ENCODE data around the gene OR9A4.
"Not testable (repeated sequence)": the region's sequence is repeated elsewhere in the genome, so short reads cannot be mapped to it uniquely, and the experiment has no call there.

The OR9A4 gene, protein sequence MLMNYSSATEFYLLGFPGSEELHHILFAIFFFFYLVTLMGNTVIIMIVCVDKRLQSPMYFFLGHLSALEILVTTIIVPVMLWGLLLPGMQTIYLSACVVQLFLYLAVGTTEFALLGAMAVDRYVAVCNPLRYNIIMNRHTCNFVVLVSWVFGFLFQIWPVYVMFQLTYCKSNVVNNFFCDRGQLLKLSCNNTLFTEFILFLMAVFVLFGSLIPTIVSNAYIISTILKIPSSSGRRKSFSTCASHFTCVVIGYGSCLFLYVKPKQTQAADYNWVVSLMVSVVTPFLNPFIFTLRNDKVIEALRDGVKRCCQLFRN

DNA sequence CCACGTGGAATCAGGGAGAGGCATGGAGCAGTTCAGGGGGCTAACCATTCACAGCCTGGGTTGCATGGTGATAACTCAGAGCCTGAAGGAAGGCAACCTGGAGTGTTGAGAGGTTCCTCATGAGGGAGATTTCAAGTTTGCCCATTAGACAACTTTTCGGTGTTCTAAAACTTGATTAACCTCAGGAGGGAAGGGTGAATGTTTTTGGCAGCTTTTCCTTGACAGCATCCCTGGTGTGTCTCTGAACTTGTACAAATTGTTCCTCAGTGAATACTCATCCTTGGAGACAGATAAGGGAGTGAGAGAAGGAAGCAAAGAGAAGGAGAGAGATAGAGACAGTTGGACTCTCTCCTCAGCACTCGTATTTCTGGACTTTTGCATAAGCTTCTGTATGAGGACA lies at the start of gene OR9A4:
Gene OR9A4, plus strand, starts transcription at position 301 of the 400 bp plus-strand sequence. CDS start 2,477 bp downstream, outside the sequence.
- H3K9me3 Mint-ChIP-seq: no peaks in the 10 kb centered on the region
- H3K4me1 Mint-ChIP-seq: no peaks in the 10 kb centered on the region
- no peak within 1 kb of the TSS for H3K27ac Mint-ChIP-seq
- no peak within 1 kb of the TSS for H3K4me3 Mint-ChIP-seq
- no peaks in the 10 kb centered on the region for H3K36me3 Mint-ChIP-seq
- peaks cover 3% of the 10 kb centered on the region for H3K27me3 Mint-ChIP-seq

DNA sequence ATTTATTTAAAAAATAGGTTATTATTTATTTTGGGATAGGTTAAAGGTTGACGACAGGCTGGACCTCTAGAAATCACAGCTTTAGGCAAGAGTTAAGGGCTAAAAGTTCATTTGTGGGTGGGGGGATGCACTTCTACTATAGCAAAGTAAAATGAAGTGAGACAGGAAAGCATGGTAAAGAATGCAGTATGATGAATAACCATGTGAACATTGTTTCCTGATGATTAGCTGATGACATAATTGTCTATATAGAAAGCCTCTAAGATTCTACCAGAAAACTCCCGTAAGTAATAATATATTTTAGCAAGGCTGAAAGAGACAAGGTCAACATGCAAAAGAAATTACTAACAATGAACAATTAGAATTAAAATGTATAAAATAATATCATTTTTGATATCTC lies 49.2 kb upstream of the OR9A4 start:
- Mint-ChIP-seq H3K27ac (no peak overlapping the region), H3K4me3 (no peak overlapping the region), H3K36me3 (peaks cover 1% of the 10 kb centered on the region), H3K9me3 (no peaks in the 10 kb centered on the region), H3K27me3 (peaks cover 5% of the 10 kb centered on the region), H3K4me1 (no peaks in the 10 kb centered on the region)

DNA sequence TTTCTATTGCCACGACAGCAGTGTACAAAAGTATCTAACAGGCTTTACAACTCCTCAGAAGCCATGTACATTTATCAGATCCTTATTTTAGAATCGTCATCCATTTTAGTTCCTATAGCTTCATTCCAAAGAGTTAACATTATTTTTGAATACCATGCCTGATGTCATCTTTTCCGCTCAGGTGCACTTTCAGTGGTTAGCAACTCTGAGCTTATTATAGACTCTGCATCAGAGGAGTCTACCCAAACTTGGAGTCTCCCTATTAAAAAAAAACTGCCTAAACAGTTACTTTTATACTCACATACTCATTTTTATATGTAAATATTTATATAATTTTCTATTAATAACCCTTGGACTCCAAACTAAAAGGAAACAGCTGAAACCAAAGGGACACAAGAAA lies 43.3 kb upstream of the OR9A4 start:
- H3K36me3 Mint-ChIP-seq: no peaks in the 10 kb centered on the region
- peaks cover 5% of the 10 kb centered on the region for H3K9me3 Mint-ChIP-seq
- no peak overlapping the region for H3K27ac Mint-ChIP-seq
- H3K4me3 Mint-ChIP-seq: no peak overlapping the region
- no peaks in the 10 kb centered on the region for H3K4me1 Mint-ChIP-seq
- H3K27me3 Mint-ChIP-seq: no peaks in the 10 kb centered on the region

DNA sequence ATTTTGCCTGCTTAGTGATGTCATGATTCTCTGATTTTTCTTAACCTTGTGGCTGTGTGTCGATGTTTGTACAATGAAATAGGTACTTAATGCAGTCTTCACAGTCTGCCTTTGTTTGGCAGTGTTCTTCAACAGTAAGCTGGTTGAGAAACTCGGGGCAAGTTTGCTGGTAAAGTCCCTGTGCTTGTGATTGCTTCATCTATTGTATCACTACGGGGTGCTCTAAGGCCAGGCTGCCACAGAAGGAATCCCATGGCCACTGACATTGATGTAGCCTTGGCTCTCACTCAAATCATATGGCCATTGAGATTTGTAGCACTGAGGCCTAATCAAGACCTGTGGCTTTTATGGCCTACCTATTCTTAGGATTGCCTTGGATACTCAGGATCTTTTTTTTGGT lies 41.4 kb upstream of the OR9A4 start:
- no peaks in the 10 kb centered on the region for H3K4me1 Mint-ChIP-seq
- peaks cover 5% of the 10 kb centered on the region for H3K9me3 Mint-ChIP-seq
- H3K27me3 Mint-ChIP-seq: peaks cover under 1% of the 10 kb centered on the region
- H3K36me3 Mint-ChIP-seq: no peaks in the 10 kb centered on the region
- no peak overlapping the region for H3K4me3 Mint-ChIP-seq
- H3K27ac Mint-ChIP-seq: no peak overlapping the region

DNA sequence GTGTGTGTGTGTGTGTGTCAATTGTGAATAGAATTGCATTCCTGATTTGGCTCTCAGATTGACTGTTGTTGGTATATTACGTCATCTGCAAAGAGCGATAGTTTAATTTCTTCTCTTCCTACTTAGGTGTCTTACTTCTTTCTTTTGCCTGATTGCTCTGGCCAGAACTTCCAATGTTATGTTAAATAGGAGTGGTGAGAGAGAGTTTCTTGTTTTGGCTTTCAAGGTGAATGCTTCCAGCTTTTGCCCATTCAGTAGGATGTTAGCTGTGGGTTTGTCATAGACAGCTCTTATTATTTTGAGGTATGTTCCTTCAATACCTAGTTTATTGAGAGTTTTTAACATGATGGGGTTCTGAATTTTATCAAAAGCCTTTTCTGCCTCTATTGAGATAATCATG lies 40.7 kb upstream of the OR9A4 start:
- no peak overlapping the region for H3K27ac Mint-ChIP-seq
- H3K36me3 Mint-ChIP-seq: no peaks in the 10 kb centered on the region
- no peaks in the 10 kb centered on the region for H3K4me1 Mint-ChIP-seq
- peaks cover 4% of the 10 kb centered on the region for H3K27me3 Mint-ChIP-seq
- H3K9me3 Mint-ChIP-seq: peaks cover 5% of the 10 kb centered on the region
- no peak overlapping the region for H3K4me3 Mint-ChIP-seq

DNA sequence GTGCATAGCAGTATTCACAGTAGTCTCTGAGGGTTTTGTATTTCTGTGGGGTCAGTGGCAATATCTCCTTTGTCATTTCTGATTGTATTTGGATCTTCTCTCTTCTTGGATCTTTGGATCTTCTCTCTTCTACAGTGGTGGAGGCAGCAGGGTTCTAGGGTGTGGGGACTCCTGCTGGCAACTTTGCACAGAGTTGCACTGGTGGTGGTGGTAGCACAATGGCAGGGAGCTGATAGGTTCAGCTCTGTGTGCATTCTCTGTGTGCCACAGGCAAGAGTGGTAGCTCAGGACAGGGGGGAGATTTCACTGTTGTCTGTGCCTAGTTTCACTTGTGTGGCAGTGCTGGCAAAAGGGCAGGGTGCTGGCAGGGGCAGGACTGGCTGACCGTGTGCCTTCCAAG lies 39.8 kb upstream of the OR9A4 start:
- Mint-ChIP-seq H3K4me1 (no peaks in the 10 kb centered on the region), H3K27me3 (peaks cover 4% of the 10 kb centered on the region), H3K4me3 (no peak overlapping the region), H3K36me3 (no peaks in the 10 kb centered on the region), H3K27ac (no peak overlapping the region), H3K9me3 (peaks cover 5% of the 10 kb centered on the region)

DNA sequence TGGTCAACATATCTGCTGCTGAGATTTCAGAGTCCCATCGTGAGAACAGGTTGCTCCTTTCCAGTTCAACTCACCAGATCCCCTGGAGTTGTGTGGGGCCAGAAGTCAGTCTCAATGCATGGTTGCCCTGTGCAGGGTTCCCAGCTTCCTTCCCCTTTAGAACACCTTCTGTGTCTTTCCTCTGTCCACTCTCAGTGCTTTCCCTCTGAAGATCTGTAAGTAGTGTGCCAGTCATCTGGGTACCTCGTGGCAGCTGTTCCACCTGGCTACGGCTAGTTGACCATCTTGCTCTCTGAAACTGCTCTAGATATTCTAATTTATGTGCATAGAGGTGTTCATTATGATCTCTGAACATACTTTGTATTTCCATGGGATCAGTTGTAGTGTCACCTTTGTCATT lies 38.8 kb upstream of the OR9A4 start:
- Mint-ChIP-seq H3K9me3 (peaks cover 5% of the 10 kb centered on the region), H3K27ac (no peak overlapping the region), H3K4me1 (no peaks in the 10 kb centered on the region), H3K36me3 (no peaks in the 10 kb centered on the region), H3K27me3 (peaks cover 7% of the 10 kb centered on the region), H3K4me3 (no peak overlapping the region)

DNA sequence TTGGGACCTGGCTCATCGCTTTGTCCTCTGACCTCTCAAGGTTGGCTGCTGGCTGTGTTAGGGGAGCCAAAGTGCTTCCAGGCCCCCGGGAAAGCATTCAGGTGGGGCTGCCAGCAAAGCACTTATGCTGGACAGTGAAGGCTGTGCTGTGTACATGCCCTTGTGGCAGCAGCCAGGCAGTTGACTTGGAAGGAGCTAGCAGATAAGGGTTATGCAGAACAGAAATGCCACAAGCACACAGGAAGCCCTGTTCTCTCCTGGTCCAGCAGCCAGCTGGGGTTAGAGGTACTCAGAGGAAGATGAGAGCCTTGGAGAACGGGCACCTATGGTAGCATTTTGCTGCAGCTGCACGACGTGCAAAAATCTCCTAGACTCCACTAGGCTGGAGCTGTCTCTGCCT lies 35.2 kb upstream of the OR9A4 start:
- H3K9me3 Mint-ChIP-seq: no peaks in the 10 kb centered on the region
- H3K27ac Mint-ChIP-seq: no peak overlapping the region
- peaks cover 11% of the 10 kb centered on the region for H3K27me3 Mint-ChIP-seq
- H3K36me3 Mint-ChIP-seq: no peaks in the 10 kb centered on the region
- no peak overlapping the region for H3K4me3 Mint-ChIP-seq
- H3K4me1 Mint-ChIP-seq: no peaks in the 10 kb centered on the region

DNA sequence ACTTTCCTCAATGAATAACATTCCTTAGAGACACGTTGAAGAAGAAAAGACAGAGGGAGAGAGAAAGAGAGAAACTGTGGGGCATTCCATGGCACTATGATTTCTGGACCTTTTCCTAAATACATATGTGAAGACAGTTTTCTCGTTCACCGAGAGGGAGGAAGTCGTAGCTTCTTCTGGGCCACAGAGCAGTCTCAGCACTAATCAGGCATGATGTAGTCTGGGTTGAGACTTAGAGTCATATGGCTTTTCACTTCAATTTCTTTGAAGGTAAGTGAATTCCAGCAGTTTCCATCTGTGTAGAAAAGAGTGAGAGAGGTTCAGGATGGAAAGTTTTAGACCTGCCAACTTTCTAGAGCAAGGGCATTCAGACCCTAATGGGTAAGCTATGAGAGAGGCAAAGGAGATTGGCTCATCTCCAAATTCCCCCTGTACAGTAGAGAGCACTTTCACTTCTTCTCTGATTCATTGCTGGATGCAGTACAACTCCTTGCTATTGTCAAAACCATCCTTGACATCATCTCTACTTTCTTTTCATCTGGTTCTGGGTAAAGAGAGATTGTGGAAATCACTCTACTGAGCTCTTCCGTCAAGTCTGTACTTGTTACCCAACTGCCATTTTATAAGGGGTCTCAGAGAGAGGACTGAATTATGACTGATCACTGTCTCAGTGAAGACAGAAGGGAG lies 31.5 kb upstream of the OR9A4 start:
- Mint-ChIP-seq H3K36me3 (no peaks in the 10 kb centered on the region), H3K27ac (no peak overlapping the region), H3K4me1 (no peaks in the 10 kb centered on the region), H3K9me3 (no peaks in the 10 kb centered on the region), H3K4me3 (no peak overlapping the region), H3K27me3 (peaks cover 17% of the 10 kb centered on the region)

DNA sequence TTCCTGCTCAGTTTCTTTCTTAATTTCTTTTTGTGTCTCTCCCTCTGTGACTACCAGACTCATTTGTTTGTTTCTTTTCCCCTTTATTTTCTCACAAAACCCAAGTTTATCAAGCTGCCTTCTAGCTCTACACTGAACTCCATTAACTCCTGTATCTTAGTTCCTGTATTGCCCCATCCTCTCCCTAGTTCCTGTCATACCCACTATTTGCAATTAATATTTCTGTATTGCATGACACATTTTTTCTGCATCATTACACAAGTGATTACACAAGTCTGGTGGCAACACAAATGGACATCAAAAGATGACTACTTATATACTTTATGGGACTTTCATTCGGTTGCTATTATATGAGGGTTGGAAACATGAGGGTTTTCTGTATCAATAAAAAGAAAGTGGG lies 26.9 kb upstream of the OR9A4 start:
- Mint-ChIP-seq H3K36me3 (no peaks in the 10 kb centered on the region), H3K4me1 (no peaks in the 10 kb centered on the region), H3K27me3 (peaks cover 11% of the 10 kb centered on the region), H3K9me3 (no peaks in the 10 kb centered on the region), H3K4me3 (no peak overlapping the region), H3K27ac (no peak overlapping the region)

DNA sequence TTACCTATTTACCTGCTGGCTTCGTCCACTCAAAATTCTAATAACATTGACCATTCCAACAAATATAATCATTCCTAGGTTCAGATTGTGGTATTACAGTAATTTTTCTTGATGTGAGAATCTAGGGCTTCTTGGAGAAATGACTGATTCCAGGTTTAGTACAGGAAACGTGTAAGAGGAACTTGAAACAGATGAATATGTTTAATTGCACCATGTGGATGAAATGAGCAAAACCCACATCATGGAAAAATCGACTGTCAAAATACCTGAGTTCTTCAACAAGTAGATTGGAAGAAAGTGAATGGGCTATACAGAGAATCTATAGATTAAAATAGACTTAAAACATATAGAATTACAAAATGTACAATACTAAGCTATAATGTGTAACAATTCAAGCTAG lies 24.9 kb upstream of the OR9A4 start:
- H3K4me3 Mint-ChIP-seq: no peak overlapping the region
- no peak overlapping the region for H3K27ac Mint-ChIP-seq
- H3K36me3 Mint-ChIP-seq: no peaks in the 10 kb centered on the region
- H3K4me1 Mint-ChIP-seq: no peaks in the 10 kb centered on the region
- no peaks in the 10 kb centered on the region for H3K9me3 Mint-ChIP-seq
- peaks cover 8% of the 10 kb centered on the region for H3K27me3 Mint-ChIP-seq

DNA sequence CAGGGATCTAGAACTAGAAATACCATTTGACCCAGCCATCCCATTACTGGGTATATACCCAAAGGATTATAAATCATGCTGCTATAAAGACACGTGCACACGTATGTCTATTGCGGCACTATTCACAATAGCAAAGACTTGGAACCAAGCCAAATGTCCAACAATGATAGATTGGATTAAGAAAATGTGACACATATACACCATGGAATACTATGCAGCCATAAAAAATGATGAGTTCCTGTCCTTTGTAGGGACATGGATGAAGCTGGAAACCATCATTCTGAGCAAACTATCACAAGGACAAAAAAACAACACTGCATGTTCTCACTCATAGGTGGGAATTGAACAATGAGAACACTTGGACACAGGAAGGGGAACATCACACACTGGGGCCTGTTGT lies 16.8 kb upstream of the OR9A4 start:
- not testable (repeated sequence) for H3K9me3 Mint-ChIP-seq, H3K27ac Mint-ChIP-seq, H3K27me3 Mint-ChIP-seq

DNA sequence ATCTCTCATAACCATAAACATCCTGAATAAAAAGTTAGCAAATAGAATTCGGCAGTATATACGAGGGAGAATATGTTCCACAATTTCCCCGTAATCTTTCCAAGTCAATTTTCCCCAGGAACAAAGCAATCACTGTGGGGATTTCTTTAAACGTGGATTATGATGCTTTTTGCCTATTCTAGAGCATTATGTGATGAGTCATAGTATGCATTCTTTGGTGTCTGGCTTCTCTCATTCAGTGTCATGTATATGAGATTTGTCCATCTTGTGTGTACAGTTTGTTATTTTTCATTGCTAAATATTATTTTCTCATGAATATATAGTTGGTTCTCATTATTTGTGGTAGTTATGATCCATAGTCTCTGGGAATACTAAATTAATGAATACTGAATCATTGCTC lies 9.9 kb upstream of the OR9A4 start:
- Mint-ChIP-seq H3K36me3 (no peaks in the 10 kb centered on the region), H3K27me3 (peaks cover 13% of the 10 kb centered on the region), H3K4me1 (no peaks in the 10 kb centered on the region), H3K4me3 (no peak overlapping the region), H3K27ac (no peak overlapping the region), H3K9me3 (no peaks in the 10 kb centered on the region)

More for the DNA sequence above, 16.8 kb upstream of the OR9A4 start:
- H3K4me1 Mint-ChIP-seq, H3K4me3 Mint-ChIP-seq, H3K36me3 Mint-ChIP-seq: not testable (repeated sequence)

DNA sequence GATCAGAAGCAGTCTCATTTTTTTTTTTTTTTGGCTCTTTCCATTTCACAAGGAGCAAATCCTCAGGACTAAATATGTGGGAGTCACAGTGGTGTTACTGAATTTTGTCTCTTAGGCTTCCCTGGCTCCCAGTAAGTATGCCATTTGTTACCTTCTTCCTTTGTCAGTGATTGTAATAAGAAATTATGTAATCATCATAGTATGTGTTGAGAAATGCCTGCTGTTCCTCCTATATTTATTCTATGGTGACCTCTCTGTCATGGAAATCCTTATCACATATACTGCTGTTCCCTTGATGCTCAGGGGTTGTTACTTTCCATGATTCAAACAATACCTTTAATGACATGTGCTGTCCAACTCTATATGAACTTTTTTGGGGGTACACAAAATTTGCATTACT lies 4.8 kb upstream of the OR9A4 start:
- H3K4me3 Mint-ChIP-seq: no peak overlapping the region
- no peak overlapping the region for H3K27ac Mint-ChIP-seq
- H3K4me1 Mint-ChIP-seq: no peaks in the 10 kb centered on the region
- peaks cover 8% of the 10 kb centered on the region for H3K27me3 Mint-ChIP-seq
- H3K36me3 Mint-ChIP-seq: no peaks in the 10 kb centered on the region
- H3K9me3 Mint-ChIP-seq: no peaks in the 10 kb centered on the region

DNA sequence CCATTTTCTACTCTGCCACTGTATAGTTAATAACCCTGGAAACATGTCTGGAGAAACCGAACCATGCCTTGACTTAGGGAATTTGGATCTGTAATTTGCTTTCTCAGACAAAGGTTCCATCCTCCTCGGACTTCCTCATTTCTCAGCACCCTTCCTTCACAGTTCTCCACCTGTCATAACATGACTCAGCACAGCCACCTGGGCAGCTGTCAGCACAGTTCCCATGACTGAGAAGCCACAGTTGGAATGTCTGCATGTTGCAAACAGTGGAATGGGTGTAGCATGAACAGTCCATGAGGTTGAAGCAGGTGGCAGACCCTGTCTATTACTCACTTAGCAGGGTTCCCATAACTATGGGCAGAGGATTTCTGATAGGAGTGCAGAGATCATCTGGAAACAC lies 634 bp upstream of the OR9A4 start:
- Mint-ChIP-seq H3K4me1 (no peaks in the 10 kb centered on the region), H3K9me3 (no peaks in the 10 kb centered on the region), H3K4me3 (no peak overlapping the region), H3K27me3 (peaks cover 3% of the 10 kb centered on the region), H3K36me3 (no peaks in the 10 kb centered on the region), H3K27ac (no peak overlapping the region)

DNA sequence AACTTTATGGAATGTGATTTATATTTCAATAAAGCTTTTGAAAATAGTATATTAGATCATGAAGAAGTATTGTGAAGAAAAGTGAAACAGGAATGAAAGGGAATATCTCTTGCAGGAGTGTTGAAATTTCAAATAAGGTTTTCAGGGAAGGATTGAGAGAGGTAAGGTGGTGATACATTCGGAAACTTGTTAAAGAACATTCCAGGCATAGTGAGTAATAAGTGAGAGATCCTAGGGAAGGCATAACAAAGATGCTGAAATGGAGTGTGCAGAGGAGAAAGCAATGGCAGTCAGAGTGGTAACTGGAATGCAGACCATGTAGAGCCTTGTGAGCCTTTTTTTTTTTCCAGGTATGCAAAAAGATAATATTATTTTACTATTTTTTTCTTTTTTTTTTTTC lies 4.1 kb downstream of the OR9A4 start:
- Mint-ChIP-seq H3K27ac (no peak overlapping the region), H3K27me3 (no peaks in the 10 kb centered on the region), H3K4me1 (no peaks in the 10 kb centered on the region), H3K4me3 (no peak overlapping the region), H3K9me3 (no peaks in the 10 kb centered on the region), H3K36me3 (no peaks in the 10 kb centered on the region)

Data from activated naive CD4-positive, alpha-beta T cell treated with anti-CD3 and anti-CD28 coated beads, Interleukin-2, amount 50 U/mL, for 24 hours (primary cell).